GM18520 (cell line): ENCODE measurements around the gene POLR2J3.
A peak's percentile ranks its signal among the peaks of the same experiment; 100 is the strongest.
"Not testable (repeated sequence)": the region's sequence is repeated elsewhere in the genome, so short reads cannot be mapped to it uniquely, and the experiment has no call there.

Source experiments
- ATAC-seq: cut with Tn5 transposase; IDR thresholded peaks from one replicate; pipeline ENCODE4 v1.9.1; 2021; ENCODE audit not compliant: unreplicated experiment

POLR2J3 gene

DNA sequence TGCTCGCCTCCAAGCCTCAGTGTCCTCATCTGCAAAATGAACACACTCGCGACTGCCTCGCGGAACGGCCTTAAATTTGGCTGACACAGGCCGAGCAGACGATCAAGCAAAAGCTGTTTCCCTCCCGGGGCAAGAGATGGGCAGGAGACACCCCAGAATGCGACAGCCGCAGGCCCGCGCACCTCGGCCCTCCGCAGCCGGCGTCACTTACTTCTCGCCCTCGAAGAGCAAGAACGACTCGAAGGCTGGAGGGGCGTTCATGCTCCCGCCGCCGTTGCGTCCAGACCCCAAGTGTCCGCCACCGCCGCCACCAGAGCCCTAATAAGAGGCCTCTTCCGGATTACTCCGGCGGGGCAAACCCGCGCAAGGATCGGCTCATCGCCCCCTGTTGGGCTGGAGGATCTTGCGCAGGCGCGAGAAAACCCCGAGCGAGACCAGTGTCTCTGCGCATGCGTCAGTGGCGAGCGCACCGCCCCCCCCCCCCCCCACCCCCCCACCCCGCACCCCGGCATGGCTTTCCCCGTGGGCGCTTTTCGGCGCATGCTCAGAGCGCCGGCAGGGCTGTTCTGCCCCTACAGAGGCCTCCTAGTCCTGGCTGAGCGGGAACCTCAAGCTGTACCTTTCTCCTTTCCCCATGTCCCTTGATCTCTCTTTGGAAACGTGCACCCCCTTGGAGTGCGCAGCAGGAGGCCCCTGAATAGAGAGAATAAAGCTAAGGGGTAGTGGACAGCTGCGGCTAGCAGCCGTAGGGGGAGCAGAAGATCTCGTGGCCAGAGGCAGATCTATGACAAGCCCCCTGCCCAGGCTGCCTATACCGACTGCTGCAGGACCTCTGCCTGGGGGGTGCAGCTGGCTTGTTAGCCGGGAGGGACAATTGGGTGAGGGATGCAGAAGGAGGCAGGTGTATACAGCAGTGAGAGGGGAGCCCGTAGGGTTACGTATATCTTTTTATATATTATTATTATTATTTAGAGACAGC, at the start of gene POLR2J3:
Gene POLR2J3 (minus strand): TSS at position 323 of the 979 bp plus-strand sequence. CDS start 62 bp downstream, at position 261.
- peak; percentile 96 for ATAC-seq

GRCh38 chr7:102618122-102618521, 45.7 kb upstream of the POLR2J3 start:
- ATAC-seq, result not testable (repeated sequence)

- peak; percentile 45 for ATAC-seq
These were observed 44.2 kb upstream of the POLR2J3 start, which contains the start of gene RASA4 for GRCh38 chr7:102616507-102617125. RASA4 (minus strand) TSS chr7:102616756; CDS start chr7:102616689, 67 bp downstream.

DNA sequence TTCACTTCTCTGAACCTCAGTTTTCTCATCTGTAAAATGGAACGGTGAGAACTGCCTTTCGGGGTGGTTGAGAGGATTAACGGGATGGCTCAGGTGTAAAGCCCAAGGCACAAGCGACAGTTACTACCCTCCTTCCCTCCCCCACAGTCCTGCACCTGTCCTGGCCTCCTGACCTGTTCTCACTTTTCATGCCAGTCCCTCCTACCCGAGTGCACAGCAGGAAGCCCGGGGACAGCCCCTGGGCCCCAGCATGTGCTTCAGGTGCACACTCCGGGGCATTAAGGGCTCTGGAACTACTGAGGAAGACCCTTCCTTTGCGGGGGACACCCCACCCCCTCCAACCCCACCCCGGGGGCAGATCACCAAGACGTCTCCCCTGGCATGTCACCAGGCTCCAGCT, 43.5 kb upstream of the POLR2J3 start:
- ATAC-seq, result peak; percentile 11

- ATAC-seq, result not testable (repeated sequence)
These were observed 42.5 kb upstream of the POLR2J3 start for GRCh38 chr7:102614873-102615272.

GRCh38 chr7:102614346-102614697, 41.9 kb upstream of the POLR2J3 start:
- peak; percentile 14 for ATAC-seq

DNA sequence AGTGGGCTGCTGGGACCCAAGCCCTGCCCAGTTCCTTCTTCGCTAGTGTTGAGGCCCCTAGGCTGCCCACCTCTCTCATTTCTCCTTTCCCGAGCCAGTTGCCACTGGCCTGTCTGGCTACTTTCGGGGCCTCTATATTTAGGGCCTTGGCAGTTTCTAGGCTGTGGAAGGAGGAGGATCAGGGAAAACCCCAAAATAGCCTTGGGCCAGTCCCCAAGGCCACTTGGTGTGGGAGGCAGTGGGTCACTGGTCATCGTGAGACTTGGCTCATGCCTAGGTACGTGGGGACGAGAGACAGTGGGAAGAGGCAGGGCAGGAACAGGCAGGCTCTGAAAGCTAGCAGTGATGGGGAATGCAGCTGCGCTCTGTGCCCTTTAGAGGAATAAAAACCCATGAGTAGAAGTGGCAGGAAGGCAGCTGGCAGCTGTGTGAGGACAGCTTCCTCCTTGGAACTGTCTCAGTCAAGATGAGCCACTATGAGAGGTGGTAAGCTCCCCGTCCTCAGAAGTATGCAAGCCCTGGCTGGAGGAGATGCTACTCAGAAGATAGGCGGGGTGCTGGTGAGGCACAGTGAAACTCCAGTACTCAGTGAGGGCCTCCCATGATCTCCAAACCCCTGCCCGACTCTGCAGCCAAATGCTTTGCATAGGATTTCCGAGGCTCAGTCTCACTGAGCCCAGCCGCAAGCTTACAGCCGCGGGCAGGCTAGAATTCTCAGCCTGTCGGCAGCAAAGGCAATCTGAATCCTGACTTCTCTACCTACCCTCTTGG, 41.4 kb upstream of the POLR2J3 start:
- ATAC-seq, result peak; percentile 54

- ATAC-seq, result not testable (repeated sequence)
These were observed 39.4 kb upstream of the POLR2J3 start for GRCh38 chr7:102611675-102612325.

GRCh38 chr7:102611013-102611674, 38.8 kb upstream of the POLR2J3 start:
- ATAC-seq, result not testable (repeated sequence)

GRCh38 chr7:102610441-102610840, 38.1 kb upstream of the POLR2J3 start:
- not testable (repeated sequence) for ATAC-seq

GRCh38 chr7:102609734-102610133, 37.4 kb upstream of the POLR2J3 start:
- not testable (repeated sequence) for ATAC-seq

DNA sequence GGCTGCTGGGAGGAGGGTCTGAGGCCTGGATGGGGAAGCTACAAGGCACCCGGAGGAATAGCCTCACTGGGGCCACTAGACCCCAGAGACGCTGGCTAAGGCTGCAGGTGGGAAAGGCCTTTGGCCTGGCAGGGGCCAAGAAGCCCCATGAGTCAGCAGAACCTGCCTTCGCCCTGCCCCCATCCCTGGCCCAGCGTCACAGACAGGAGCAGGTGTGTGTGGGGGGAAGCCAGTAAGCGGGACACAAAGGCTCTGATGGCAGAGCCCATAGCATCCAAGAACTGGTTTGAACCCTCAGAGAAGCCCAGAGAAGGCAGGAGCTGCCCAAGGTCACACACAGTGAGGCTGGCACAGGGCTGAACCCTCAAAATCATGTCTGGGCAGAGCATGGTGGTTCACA, 34.5 kb upstream of the POLR2J3 start:
- ATAC-seq, result not testable (repeated sequence)

GRCh38 chr7:102604431-102605145, 32.2 kb upstream of the POLR2J3 start:
- not testable (repeated sequence) for ATAC-seq

- ATAC-seq, result not testable (repeated sequence)
These were observed 29.9 kb upstream of the POLR2J3 start for GRCh38 chr7:102602317-102602716.

- ATAC-seq, result not testable (repeated sequence)
These were observed 27.3 kb upstream of the POLR2J3 start for GRCh38 chr7:102599699-102600098.

DNA sequence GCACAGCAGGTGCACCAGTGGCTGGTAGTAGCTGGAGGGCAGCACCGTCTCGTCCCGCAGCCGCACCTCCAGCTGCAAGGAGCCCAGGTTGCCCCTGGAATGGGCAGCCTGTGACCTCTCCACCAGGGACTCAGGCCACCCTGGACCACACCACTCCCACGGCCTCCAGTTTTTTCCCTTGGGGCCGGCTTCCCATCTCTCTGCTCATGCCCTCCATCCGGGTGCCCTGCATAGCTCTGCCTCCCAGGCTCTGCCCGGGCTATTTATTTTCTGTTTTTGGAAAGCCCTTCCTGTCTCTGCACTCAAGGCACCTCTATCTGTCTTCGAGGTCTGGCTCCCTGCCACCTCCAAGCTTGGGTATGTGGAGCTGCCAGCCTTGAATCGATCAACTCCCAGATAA, 23.7 kb upstream of the POLR2J3 start:
- not testable (repeated sequence) for ATAC-seq

DNA sequence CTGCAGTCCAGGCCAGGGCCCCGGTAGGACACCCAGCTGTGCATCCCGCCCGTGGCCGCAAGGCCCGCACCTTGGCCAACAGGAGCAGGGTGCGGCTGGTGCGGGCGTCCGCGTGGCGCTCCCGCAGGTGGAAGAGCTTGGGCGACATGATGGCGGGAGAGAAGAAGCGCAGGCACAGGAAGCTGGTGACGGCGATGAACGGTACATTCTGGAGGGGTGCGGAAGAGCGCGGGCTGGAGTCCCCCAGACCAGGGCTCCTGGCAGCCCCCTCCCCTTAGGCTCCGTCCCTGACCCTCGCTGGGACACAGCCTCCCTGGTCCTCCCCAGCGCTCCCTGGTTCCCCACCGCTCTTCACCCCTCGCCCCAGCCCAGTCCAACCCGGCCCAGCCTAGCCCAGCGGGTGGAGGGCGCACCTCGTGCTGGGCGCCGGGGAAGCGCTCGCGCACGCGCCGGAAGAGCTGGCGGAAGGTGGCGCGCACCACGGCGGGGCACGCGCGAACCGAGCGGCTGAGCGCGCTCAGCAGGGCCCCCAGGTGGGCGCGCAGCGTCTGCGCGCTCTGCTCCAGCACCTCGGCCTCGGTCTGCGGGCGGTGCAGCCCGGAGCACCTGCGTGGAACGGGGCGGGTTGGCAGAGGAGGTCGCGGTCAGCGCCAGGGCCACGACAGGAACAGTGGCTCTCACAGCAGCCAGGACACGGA, 21.4 kb upstream of the POLR2J3 start:
- ATAC-seq, result peak; percentile 64

- peak; percentile 22 for ATAC-seq
These were observed 20.2 kb upstream of the POLR2J3 start for GRCh38 chr7:102592477-102593019.
